ENCODE data around the gene PLCD4. TPM values are rescaled to one million over a fixed set of nuclear protein-coding genes. Genes with fewer than 3 reads are reported as not detected.

PLCD4 gene
- polyA plus RNA-seq, 1 donor from 2014 or later: 0.40 TPM

- Mint-ChIP-seq H3K27ac (peak overlapping the region in 1 of 3 donors; percentile 78), H3K36me3 (peaks cover 8% of the 10 kb centered on the region), H3K9me3 (no peaks in the 10 kb centered on the region), H3K4me3 (no peak overlapping the region), H3K27me3 (no peaks in the 10 kb centered on the region), H3K4me1 (peaks cover 2 to 16% (median 4%) of the 10 kb centered on the region in 3 donors)
Observed at GRCh38 chr2:218582076-218582475, 25.6 kb upstream of the PLCD4 start.

GRCh38 chr2:218583983-218584850, 23.5 kb upstream of the PLCD4 start:
- Mint-ChIP-seq H3K4me1 (peaks cover 0 to 4% (median 4%) of the 10 kb centered on the region in 3 donors), H3K36me3 (peaks cover 11% of the 10 kb centered on the region), H3K27me3 (no peaks in the 10 kb centered on the region), H3K27ac (no peak overlapping the region), H3K9me3 (no peaks in the 10 kb centered on the region), H3K4me3 (no peak overlapping the region)

GRCh38 chr2:218585541-218585940, 22.2 kb upstream of the PLCD4 start:
- Mint-ChIP-seq H3K27ac (no peak overlapping the region), H3K27me3 (no peaks in the 10 kb centered on the region), H3K9me3 (no peaks in the 10 kb centered on the region), H3K36me3 (peaks cover 11% of the 10 kb centered on the region), H3K4me3 (no peak overlapping the region), H3K4me1 (peaks cover 0 to 3% (median 2%) of the 10 kb centered on the region in 3 donors)

- Mint-ChIP-seq H3K9me3 (no peaks in the 10 kb centered on the region), H3K36me3 (peaks cover 2% of the 10 kb centered on the region), H3K27me3 (peaks cover 8% of the 10 kb centered on the region), H3K27ac (no peak overlapping the region), H3K4me1 (peaks cover 0 to under 1% (median under 1%) of the 10 kb centered on the region in 3 donors), H3K4me3 (no peak overlapping the region)
Observed at GRCh38 chr2:218605432-218605831, 2.3 kb upstream of the PLCD4 start.

GRCh38 chr2:218615868-218616315, 8.2 kb downstream of the PLCD4 start:
- peaks cover 0 to 1% (median 0%) of the 10 kb centered on the region in 3 donors for H3K9me3 Mint-ChIP-seq
- no peak overlapping the region for H3K4me3 Mint-ChIP-seq
- H3K27me3 Mint-ChIP-seq: peaks cover 4% of the 10 kb centered on the region
- no peaks in the 10 kb centered on the region for H3K4me1 Mint-ChIP-seq
- H3K27ac Mint-ChIP-seq: no peak overlapping the region
- no peaks in the 10 kb centered on the region for H3K36me3 Mint-ChIP-seq

- Mint-ChIP-seq H3K36me3 (no peaks in the 10 kb centered on the region), H3K4me1 (peaks cover 0 to 2% (median under 1%) of the 10 kb centered on the region in 3 donors), H3K9me3 (peaks cover 0 to 1% (median 0%) of the 10 kb centered on the region in 3 donors), H3K4me3 (no peak overlapping the region), H3K27me3 (no peaks in the 10 kb centered on the region), H3K27ac (no peak overlapping the region)
Observed at GRCh38 chr2:218618102-218618860, 10.6 kb downstream of the PLCD4 start.

- H3K36me3 Mint-ChIP-seq: no peaks in the 10 kb centered on the region
- H3K9me3 Mint-ChIP-seq: no peaks in the 10 kb centered on the region
- H3K27me3 Mint-ChIP-seq: no peaks in the 10 kb centered on the region
- H3K4me1 Mint-ChIP-seq: peaks cover 0 to 2% (median 2%) of the 10 kb centered on the region in 3 donors
- H3K4me3 Mint-ChIP-seq: no peak overlapping the region
- no peak overlapping the region for H3K27ac Mint-ChIP-seq
Observed at GRCh38 chr2:218621007-218621406, 13.3 kb downstream of the PLCD4 start.

- no peaks in the 10 kb centered on the region for H3K9me3 Mint-ChIP-seq
- H3K27me3 Mint-ChIP-seq: no peaks in the 10 kb centered on the region
- H3K4me3 Mint-ChIP-seq: no peak overlapping the region
- H3K36me3 Mint-ChIP-seq: no peaks in the 10 kb centered on the region
- H3K4me1 Mint-ChIP-seq: peaks cover 0 to 2% (median 2%) of the 10 kb centered on the region in 3 donors
- H3K27ac Mint-ChIP-seq: no peak overlapping the region
Observed at GRCh38 chr2:218622606-218623365, 15.1 kb downstream of the PLCD4 start.

GRCh38 chr2:218623366-218623705, 15.6 kb downstream of the PLCD4 start:
- H3K27ac Mint-ChIP-seq: peak overlapping the region in 1 of 3 donors; percentile 71
- H3K9me3 Mint-ChIP-seq: no peaks in the 10 kb centered on the region
- peaks cover 0 to 2% (median 2%) of the 10 kb centered on the region in 3 donors for H3K4me1 Mint-ChIP-seq
- H3K27me3 Mint-ChIP-seq: no peaks in the 10 kb centered on the region
- H3K36me3 Mint-ChIP-seq: no peaks in the 10 kb centered on the region
- H3K4me3 Mint-ChIP-seq: no peak overlapping the region

- no peak overlapping the region for H3K27ac Mint-ChIP-seq
Observed at GRCh38 chr2:218626369-218626768, 18.7 kb downstream of the PLCD4 start.

GRCh38 chr2:218627939-218628338, 20.2 kb downstream of the PLCD4 start:
- no peak overlapping the region for H3K27ac Mint-ChIP-seq
- no peaks in the 10 kb centered on the region for H3K9me3 Mint-ChIP-seq
- H3K4me1 Mint-ChIP-seq: peaks cover 0 to 2% (median 2%) of the 10 kb centered on the region in 3 donors
- peaks cover 2% of the 10 kb centered on the region for H3K36me3 Mint-ChIP-seq
- H3K4me3 Mint-ChIP-seq: no peak overlapping the region
- H3K27me3 Mint-ChIP-seq: no peaks in the 10 kb centered on the region

More at GRCh38 chr2:218626369-218626768, 18.7 kb downstream of the PLCD4 start:
- H3K27me3 Mint-ChIP-seq: no peaks in the 10 kb centered on the region
- no peaks in the 10 kb centered on the region for H3K36me3 Mint-ChIP-seq
- H3K4me3 Mint-ChIP-seq: no peak overlapping the region
- H3K4me1 Mint-ChIP-seq: peaks cover 0 to 2% (median 2%) of the 10 kb centered on the region in 3 donors
- no peaks in the 10 kb centered on the region for H3K9me3 Mint-ChIP-seq

GRCh38 chr2:218631837-218632236, 24.1 kb downstream of the PLCD4 start:
- no peaks in the 10 kb centered on the region for H3K9me3 Mint-ChIP-seq
- no peaks in the 10 kb centered on the region for H3K4me1 Mint-ChIP-seq
- no peak overlapping the region for H3K4me3 Mint-ChIP-seq
- no peaks in the 10 kb centered on the region for H3K27me3 Mint-ChIP-seq
- H3K27ac Mint-ChIP-seq: no peak overlapping the region
- peaks cover 2% of the 10 kb centered on the region for H3K36me3 Mint-ChIP-seq

- H3K4me1 Mint-ChIP-seq: no peaks in the 10 kb centered on the region
- H3K36me3 Mint-ChIP-seq: peaks cover 2% of the 10 kb centered on the region
- H3K9me3 Mint-ChIP-seq: no peaks in the 10 kb centered on the region
- no peaks in the 10 kb centered on the region for H3K27me3 Mint-ChIP-seq
- H3K27ac Mint-ChIP-seq: no peak overlapping the region
- no peak overlapping the region for H3K4me3 Mint-ChIP-seq
Observed at GRCh38 chr2:218635719-218636118, 28.0 kb downstream of the PLCD4 start.

- Mint-ChIP-seq H3K4me3 (no peak overlapping the region), H3K36me3 (no peaks in the 10 kb centered on the region), H3K27ac (no peak overlapping the region), H3K9me3 (no peaks in the 10 kb centered on the region), H3K4me1 (no peaks in the 10 kb centered on the region), H3K27me3 (no peaks in the 10 kb centered on the region)
Observed at GRCh38 chr2:218638372-218638771, 30.7 kb downstream of the PLCD4 start.

Data from IgD-negative memory B cell (primary cell).